PFSK-1 (cell line): ENCODE measurements around the gene AUTS2.

ENCODE experiments used
- POLR2AphosphoS5 ChIP-seq: IDR thresholded peaks from 2 replicates; pipeline ENCODE4 v1.6.1; 2012; ENCODE audit warnings: low read depth, mild to moderate bottlenecking, control low read depth, low read length, moderate library complexity
- TAF1 ChIP-seq: IDR thresholded peaks from 2 replicates; pipeline ENCODE4 v1.6.1; 2012; ENCODE audit warnings: low read length, control low read depth, borderline replicate concordance; ENCODE audit not compliant: insufficient read depth
- TF ChIP-seq, protein P1 (sequence below), 2 experiments: IDR thresholded peaks; 2 replicates each; pipeline versions ENCODE4 v1.6.1 to v1.8.0; 2011 to 2012; ENCODE audit warnings: low read depth in 2 of 2, low read length in 2 of 2, control low read depth in 1 of 2, inconsistent platforms in 1 of 2, mild to moderate bottlenecking in 1 of 2, moderate library complexity in 1 of 2; ENCODE audit not compliant: insufficient read depth in 1 of 2

DNA sequence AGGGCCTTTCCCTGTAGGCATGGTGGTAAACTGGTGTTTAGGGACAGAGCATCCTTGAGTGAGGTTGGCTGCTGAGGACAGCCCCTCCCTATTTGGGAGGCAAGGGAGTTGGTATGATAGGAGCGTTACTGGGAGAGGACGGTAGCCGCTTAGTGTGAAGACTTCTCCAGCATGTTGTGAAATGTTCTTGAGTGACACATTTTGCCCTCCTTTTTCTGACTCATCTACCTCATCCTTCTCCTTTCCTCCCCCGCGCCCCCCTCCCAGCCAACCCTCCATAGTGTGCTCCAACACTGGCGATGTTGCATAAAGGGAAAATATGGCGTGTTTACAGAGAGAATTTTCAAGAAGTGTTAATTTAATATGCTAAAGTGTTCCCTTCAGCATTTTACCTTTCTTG lies 888.7 kb downstream of the AUTS2 start:
- TF ChIP-seq POLR2AphosphoS5 (no peak), TAF1 (no peak)
- TF ChIP-seq, protein P1, sequence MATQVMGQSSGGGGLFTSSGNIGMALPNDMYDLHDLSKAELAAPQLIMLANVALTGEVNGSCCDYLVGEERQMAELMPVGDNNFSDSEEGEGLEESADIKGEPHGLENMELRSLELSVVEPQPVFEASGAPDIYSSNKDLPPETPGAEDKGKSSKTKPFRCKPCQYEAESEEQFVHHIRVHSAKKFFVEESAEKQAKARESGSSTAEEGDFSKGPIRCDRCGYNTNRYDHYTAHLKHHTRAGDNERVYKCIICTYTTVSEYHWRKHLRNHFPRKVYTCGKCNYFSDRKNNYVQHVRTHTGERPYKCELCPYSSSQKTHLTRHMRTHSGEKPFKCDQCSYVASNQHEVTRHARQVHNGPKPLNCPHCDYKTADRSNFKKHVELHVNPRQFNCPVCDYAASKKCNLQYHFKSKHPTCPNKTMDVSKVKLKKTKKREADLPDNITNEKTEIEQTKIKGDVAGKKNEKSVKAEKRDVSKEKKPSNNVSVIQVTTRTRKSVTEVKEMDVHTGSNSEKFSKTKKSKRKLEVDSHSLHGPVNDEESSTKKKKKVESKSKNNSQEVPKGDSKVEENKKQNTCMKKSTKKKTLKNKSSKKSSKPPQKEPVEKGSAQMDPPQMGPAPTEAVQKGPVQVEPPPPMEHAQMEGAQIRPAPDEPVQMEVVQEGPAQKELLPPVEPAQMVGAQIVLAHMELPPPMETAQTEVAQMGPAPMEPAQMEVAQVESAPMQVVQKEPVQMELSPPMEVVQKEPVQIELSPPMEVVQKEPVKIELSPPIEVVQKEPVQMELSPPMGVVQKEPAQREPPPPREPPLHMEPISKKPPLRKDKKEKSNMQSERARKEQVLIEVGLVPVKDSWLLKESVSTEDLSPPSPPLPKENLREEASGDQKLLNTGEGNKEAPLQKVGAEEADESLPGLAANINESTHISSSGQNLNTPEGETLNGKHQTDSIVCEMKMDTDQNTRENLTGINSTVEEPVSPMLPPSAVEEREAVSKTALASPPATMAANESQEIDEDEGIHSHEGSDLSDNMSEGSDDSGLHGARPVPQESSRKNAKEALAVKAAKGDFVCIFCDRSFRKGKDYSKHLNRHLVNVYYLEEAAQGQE (IDR thresholded peaks at IDR 0.05; ENCODE audit: insufficient read depth in 1 of 2, low read depth in 2 of 2, low read length in 2 of 2): no peak
